ENCODE measurements around the gene RHBDD1. TPM values are rescaled to one million over a fixed set of nuclear protein-coding genes. Genes with fewer than 3 reads are reported as not detected.

The RHBDD1 gene
- total and polyA plus RNA-seq, 2 donors (not counting 3 experiments of a cell fraction or from before 2014, with no cell fraction given), result 6.8 to 19.4 TPM

DNA sequence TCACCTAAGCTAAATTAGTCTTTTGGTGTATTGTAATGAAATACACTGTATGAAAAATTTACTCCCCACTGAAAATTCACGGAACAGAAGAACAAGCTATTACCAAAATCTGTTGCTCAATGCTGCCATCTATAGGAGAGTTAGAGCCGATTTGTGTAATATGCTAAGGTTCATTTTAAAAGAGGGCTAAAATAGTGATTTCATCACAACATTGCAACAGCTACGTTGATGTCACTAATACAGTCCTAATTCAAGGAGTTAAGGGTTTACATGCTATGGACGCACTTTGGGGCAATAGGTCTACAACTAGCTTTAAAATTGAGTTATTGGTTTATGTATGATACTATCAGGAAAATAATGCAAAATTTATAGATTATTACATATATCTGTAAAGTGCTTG lies 33.3 kb upstream of the RHBDD1 start:
- intact Hi-C loops (cut with micrococcal nuclease), result loop anchor here (1.0 to 5.0 kb wide), 7 partner anchors 182 to 1132 kb away; no protein-coding TSS in a partner anchor
- FAIRE-seq, result peak; percentile 79
- H4K20me1 ChIP-seq (replicated peaks; ENCODE audit: control insufficient read depth, extremely low read depth, insufficient read depth, low read length), result no peaks in the 10 kb centered on the region
- no peaks in the 10 kb centered on the region for H3K79me2 ChIP-seq (ENCODE audit: control insufficient read depth, insufficient read depth, low read length)
- H3K4me2 ChIP-seq (ENCODE audit: insufficient read depth, low read length), result no peak overlapping the region
- no TSS peak for BruUV-seq (replicated peaks)
- H2AFZ ChIP-seq (ENCODE audit: low read depth, low read length), result no peak overlapping the region
- TF ChIP-seq MYC (IDR thresholded peaks at IDR 0.05; ENCODE audit: low read depth, low read length) (no peak), POLR2A (IDR thresholded peaks at IDR 0.05; ENCODE audit: low read depth, low read length) (no peak), FOS (IDR thresholded peaks at IDR 0.05; ENCODE audit: borderline replicate concordance, insufficient read depth, low read length) (no peak), GATA2 (IDR thresholded peaks at IDR 0.05; ENCODE audit: insufficient read depth, insufficient read length, low read depth, low read length) (no peak), POLR2AphosphoS5 (IDR thresholded peaks at IDR 0.05; ENCODE audit: insufficient read depth, low read depth, low read length) (no peak), EZH2 (IDR thresholded peaks at IDR 0.05; ENCODE audit: borderline replicate concordance, low read depth, low read length, severe bottlenecking) (no peak)
- TF ChIP-seq, protein P1, sequence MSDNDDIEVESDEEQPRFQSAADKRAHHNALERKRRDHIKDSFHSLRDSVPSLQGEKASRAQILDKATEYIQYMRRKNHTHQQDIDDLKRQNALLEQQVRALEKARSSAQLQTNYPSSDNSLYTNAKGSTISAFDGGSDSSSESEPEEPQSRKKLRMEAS (IDR thresholded peaks at IDR 0.05; ENCODE audit: insufficient read depth, insufficient read length), result no peak
- TF ChIP-seq, protein P2, sequence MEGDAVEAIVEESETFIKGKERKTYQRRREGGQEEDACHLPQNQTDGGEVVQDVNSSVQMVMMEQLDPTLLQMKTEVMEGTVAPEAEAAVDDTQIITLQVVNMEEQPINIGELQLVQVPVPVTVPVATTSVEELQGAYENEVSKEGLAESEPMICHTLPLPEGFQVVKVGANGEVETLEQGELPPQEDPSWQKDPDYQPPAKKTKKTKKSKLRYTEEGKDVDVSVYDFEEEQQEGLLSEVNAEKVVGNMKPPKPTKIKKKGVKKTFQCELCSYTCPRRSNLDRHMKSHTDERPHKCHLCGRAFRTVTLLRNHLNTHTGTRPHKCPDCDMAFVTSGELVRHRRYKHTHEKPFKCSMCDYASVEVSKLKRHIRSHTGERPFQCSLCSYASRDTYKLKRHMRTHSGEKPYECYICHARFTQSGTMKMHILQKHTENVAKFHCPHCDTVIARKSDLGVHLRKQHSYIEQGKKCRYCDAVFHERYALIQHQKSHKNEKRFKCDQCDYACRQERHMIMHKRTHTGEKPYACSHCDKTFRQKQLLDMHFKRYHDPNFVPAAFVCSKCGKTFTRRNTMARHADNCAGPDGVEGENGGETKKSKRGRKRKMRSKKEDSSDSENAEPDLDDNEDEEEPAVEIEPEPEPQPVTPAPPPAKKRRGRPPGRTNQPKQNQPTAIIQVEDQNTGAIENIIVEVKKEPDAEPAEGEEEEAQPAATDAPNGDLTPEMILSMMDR (IDR thresholded peaks at IDR 0.05; ENCODE audit: extremely low read depth in 1 of 2, insufficient read depth in 1 of 2, low read depth in 1 of 2, low read length in 2 of 2), result peak; percentile 50 to 57
- peaks cover 15% of the 10 kb centered on the region for H3K4me1 ChIP-seq (ENCODE audit: control insufficient read depth, extremely low read depth, insufficient read depth, low read length)
- H3K27ac ChIP-seq (ENCODE audit: insufficient read depth, low read depth, low read length), result no peak overlapping the region
- POLR2A ChIA-PET, result no interaction called here
- peaks cover 19 to 28% of the 10 kb centered on the region in 2 experiments for H3K27me3 ChIP-seq (ENCODE audit: control insufficient read depth in 2 of 2, insufficient read depth in 2 of 2, low read length in 2 of 2)
- CTCF ChIA-PET, result interaction anchor here (0.6 to 3.2 kb wide), 47 partner anchors 8 to 1141 kb away, joined by 3 to 103 read pairs (median 4); partner anchors contain the start of gene RHBDD1
- no peak overlapping the region for H3K4me3 ChIP-seq (replicated peaks in 1 of 3; ENCODE audit: insufficient read depth in 1 of 3, low read depth in 1 of 3, low read length in 3 of 3)
- no peak overlapping the region for H3K9ac ChIP-seq (replicated peaks; ENCODE audit: extremely low read depth, insufficient read depth, low read length)
- no peaks in the 10 kb centered on the region for H3K36me3 ChIP-seq (ENCODE audit: control insufficient read depth in 2 of 2, extremely low read depth in 1 of 2, insufficient read depth in 2 of 2, low read length in 2 of 2)
- H3K9me3 ChIP-seq (replicated peaks; ENCODE audit: control insufficient read depth, insufficient read depth, low read length), result no peaks in the 10 kb centered on the region
- H3K9me1 ChIP-seq (replicated peaks; ENCODE audit: control insufficient read depth, extremely low read depth, insufficient read depth, low read length), result no peaks in the 10 kb centered on the region
- dilution Hi-C loops (cut with MboI; ENCODE audit: extremely low pct_ligation_motif_present, low sequenced_read_pairs), result no loop called here
- peak; percentile 59 for DNase-seq (ENCODE audit: low read depth, low spot score)
